OCI-LY7 (cell line): ENCODE measurements around the gene COL23A1. TPM values are rescaled to one million over a fixed set of nuclear protein-coding genes. Genes with fewer than 3 reads are reported as not detected.
"Not testable (repeated sequence)": the region's sequence is repeated elsewhere in the genome, so short reads cannot be mapped to it uniquely, and the experiment has no call there.

Experiments
- BruUV-seq: library from RNA; stranded (reverse); fragments of 400-500 nt; replicated peaks from 2 replicates; lab custom pipeline; 2021; lab: Mats Ljungman, UMichigan
- CTCF ChIA-PET: fragments of 300-600 bp; sonication (Branson Sonifier 250); formaldehyde crosslinking; loops from one replicate; lab custom pipeline; 2022; ENCODE audit warnings: antibody characterized with exemption; ENCODE audit not compliant: unreplicated experiment; lab: Charles Lee
- POLR2A ChIA-PET: fragments of 300-600 bp; sonication (Branson Sonifier 250); formaldehyde crosslinking; loops from one replicate; lab custom pipeline; 2022; ENCODE audit warnings: antibody characterized with exemption; lab: Charles Lee
- DNase-seq: peaks from one replicate; pipeline ENCODE4 v3.0.0-alpha.2; 2015; ENCODE audit warnings: low spot score
- H2AFZ ChIP-seq: fragments of 200-600 bp; sonication (generic), shearing (Covaris generic); 2 replicates; pipeline ENCODE4 v1.6.1; 2014; ENCODE audit warnings: mild to moderate bottlenecking, antibody characterized with exemption, low read length, moderate library complexity
- H3K27ac ChIP-seq: fragments of 200-600 bp; sonication (generic); 2 replicates; pipeline ENCODE4 v1.5.1; 2014; ENCODE audit warnings: mixed run types, low read depth, mild to moderate bottlenecking, moderate library complexity, low read length, inconsistent platforms; ENCODE audit not compliant: poor library complexity, severe bottlenecking
- H3K36me3 ChIP-seq: fragments of 200-600 bp; sonication (generic); 2 replicates; pipeline ENCODE4 v1.6.1; 2014; ENCODE audit warnings: mild to moderate bottlenecking, antibody characterized with exemption, low read length, moderate library complexity, mixed read lengths; ENCODE audit not compliant: insufficient read depth
- H3K4me1 ChIP-seq: fragments of 200-600 bp; sonication (generic); 2 replicates; pipeline ENCODE4 v1.5.1; 2014; ENCODE audit warnings: mild to moderate bottlenecking, low read length; ENCODE audit not compliant: insufficient read depth, poor library complexity, severe bottlenecking
- H3K4me2 ChIP-seq: fragments of 200-600 bp; sonication (generic); 2 replicates; pipeline ENCODE4 v1.6.1; 2014; ENCODE audit warnings: mild to moderate bottlenecking, low read length
- H3K4me3 ChIP-seq: fragments of 200-600 bp; sonication (generic); 2 replicates; pipeline ENCODE4 v1.5.1; 2014; ENCODE audit warnings: mild to moderate bottlenecking, low read depth, low read length; ENCODE audit not compliant: poor library complexity, severe bottlenecking
- H3K79me2 ChIP-seq: fragments of 200-600 bp; sonication (generic); 2 replicates; pipeline ENCODE4 v1.6.1; 2016; ENCODE audit warnings: low read depth, mild to moderate bottlenecking, low read length, moderate library complexity, mixed read lengths; ENCODE audit not compliant: insufficient read depth
- H3K9me2 ChIP-seq: fragments of 200-600 bp; sonication (generic); 2 replicates; pipeline ENCODE4 v1.6.1; 2016; ENCODE audit warnings: mild to moderate bottlenecking, low read length, mixed read lengths; ENCODE audit not compliant: insufficient read depth
- H3K9me3 ChIP-seq: fragments of 200-600 bp; sonication (generic); 2 replicates; pipeline ENCODE4 v1.6.1; 2014; ENCODE audit warnings: mild to moderate bottlenecking, mixed run types, low read length, mixed read lengths
- H4K20me1 ChIP-seq: fragments of 200-600 bp; sonication (generic); 2 replicates; pipeline ENCODE4 v1.6.1; 2014; ENCODE audit warnings: mild to moderate bottlenecking, antibody characterized with exemption, low read length, moderate library complexity, mixed read lengths; ENCODE audit not compliant: insufficient read depth
- CTCF ChIP-seq: fragments of 200-600 bp; sonication (generic); conservative IDR thresholded peaks from 2 replicates; pipeline ENCODE4 v1.5.1; 2014; ENCODE audit warnings: mild to moderate bottlenecking, antibody characterized with exemption, low read length, moderate library complexity, mixed read lengths
- EZH2phosphoT487 ChIP-seq: fragments of 200-600 bp; sonication (generic); IDR thresholded peaks from 2 replicates; pipeline ENCODE4 v1.6.1; 2018; ENCODE audit warnings: low read depth, borderline replicate concordance, mild to moderate bottlenecking, mixed run types, antibody characterized with exemption, low read length, moderate library complexity, mixed read lengths
- intact Hi-C: fragments of 100-400 bp; cut with micrococcal nuclease; formaldehyde crosslinking; loops from one replicate; pipeline ENCODE4 v1.10.0; 2022; ENCODE audit not compliant: unreplicated experiment
- total RNA-seq, 2 experiments: library from RNA; depleted of rRNA in 1 of 2; stranded (reverse); fragments of >200 nt in 1 of 2; shearing (Covaris generic) in 1 of 2; gene quantifications; 2 replicates each; pipeline ENCODE4 v1.2.3, GENCODE V29; 2014 to 2022

COL23A1 gene
- total RNA-seq, 2 experiments from 2014 or later: 0.53 TPM; not detected in 1

GRCh38 chr5:178488696-178489095, 101.5 kb downstream of the COL23A1 start:
- no TSS peak for BruUV-seq
- Histone ChIP-seq H3K4me1 (no peaks in the 10 kb centered on the region), H3K4me2 (no peak overlapping the region), H2AFZ (no peak overlapping the region), H3K79me2 (no peaks in the 10 kb centered on the region), H3K36me3 (no peaks in the 10 kb centered on the region), H4K20me1 (no peaks in the 10 kb centered on the region), H3K27ac (no peak overlapping the region), H3K9me2 (no peaks in the 10 kb centered on the region), H3K4me3 (no peak overlapping the region), H3K9me3 (no peaks in the 10 kb centered on the region)
- TF ChIP-seq CTCF (no peak), EZH2phosphoT487 (no peak)
- intact Hi-C loops: no loop called here
- ChIA-PET POLR2A (no interaction called here), CTCF (interaction anchor here (0.6 kb wide), 1 partner anchor 714 kb away, joined by 3 read pairs; no protein-coding TSS in a partner anchor)
- DNase-seq: no peak

- H3K79me2 ChIP-seq: no peaks in the 10 kb centered on the region
- intact Hi-C loops: no loop called here
- no TSS peak for BruUV-seq
- H3K36me3 ChIP-seq: no peaks in the 10 kb centered on the region
- no peak for TF ChIP-seq EZH2phosphoT487
- TF ChIP-seq CTCF: no peak
- H3K27ac ChIP-seq: no peak overlapping the region
- H3K4me1 ChIP-seq: no peaks in the 10 kb centered on the region
- ChIA-PET CTCF (no interaction called here), POLR2A (no interaction called here)
- H2AFZ ChIP-seq: no peak overlapping the region
- H4K20me1 ChIP-seq: no peaks in the 10 kb centered on the region
- H3K4me2 ChIP-seq: no peak overlapping the region
- no peak overlapping the region for H3K4me3 ChIP-seq
- no peak for DNase-seq
- no peaks in the 10 kb centered on the region for H3K9me3 ChIP-seq
- H3K9me2 ChIP-seq: no peaks in the 10 kb centered on the region
These were observed 102.1 kb downstream of the COL23A1 start for GRCh38 chr5:178487911-178488600.

DNA sequence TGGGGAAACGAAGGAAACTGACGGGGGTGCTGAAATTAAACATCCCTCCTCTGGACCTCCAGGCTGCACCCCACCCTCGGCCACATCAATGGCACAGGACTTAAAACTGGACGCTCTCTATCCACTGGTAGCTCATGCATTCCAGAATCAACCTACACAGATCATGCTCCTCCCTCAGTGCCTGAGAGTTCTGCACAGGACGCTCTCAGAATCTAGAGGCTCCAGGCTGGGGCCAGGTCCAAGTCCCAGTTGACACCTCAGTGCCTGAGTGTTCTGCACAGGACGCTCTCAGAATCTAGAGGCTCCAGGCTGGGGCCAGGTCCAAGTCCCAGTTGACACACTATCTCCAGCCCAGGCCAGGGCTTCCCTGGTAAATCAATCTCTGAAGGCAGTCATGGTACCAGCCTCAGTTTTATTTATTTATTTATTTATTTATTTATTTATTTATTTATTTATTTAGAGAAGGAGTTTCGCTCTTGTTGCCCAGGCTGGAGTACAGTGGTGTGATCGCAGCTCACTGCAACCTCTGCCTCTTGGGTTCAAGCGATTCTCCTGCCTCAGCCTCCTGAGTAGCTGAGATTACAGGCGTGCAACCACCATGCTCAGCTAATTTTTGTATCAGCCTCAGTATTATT, 103.2 kb downstream of the COL23A1 start:
- H4K20me1 ChIP-seq, DNase-seq, POLR2A ChIA-PET, intact Hi-C loops, BruUV-seq, H3K4me1 ChIP-seq, H2AFZ ChIP-seq, H3K36me3 ChIP-seq, H3K9me2 ChIP-seq, CTCF ChIA-PET, H3K4me2 ChIP-seq, H3K4me3 ChIP-seq, H3K9me3 ChIP-seq, H3K79me2 ChIP-seq, H3K27ac ChIP-seq: not testable (repeated sequence)
